ENCODE measurements around the gene HDAC7.

The HDAC7 gene

DNA sequence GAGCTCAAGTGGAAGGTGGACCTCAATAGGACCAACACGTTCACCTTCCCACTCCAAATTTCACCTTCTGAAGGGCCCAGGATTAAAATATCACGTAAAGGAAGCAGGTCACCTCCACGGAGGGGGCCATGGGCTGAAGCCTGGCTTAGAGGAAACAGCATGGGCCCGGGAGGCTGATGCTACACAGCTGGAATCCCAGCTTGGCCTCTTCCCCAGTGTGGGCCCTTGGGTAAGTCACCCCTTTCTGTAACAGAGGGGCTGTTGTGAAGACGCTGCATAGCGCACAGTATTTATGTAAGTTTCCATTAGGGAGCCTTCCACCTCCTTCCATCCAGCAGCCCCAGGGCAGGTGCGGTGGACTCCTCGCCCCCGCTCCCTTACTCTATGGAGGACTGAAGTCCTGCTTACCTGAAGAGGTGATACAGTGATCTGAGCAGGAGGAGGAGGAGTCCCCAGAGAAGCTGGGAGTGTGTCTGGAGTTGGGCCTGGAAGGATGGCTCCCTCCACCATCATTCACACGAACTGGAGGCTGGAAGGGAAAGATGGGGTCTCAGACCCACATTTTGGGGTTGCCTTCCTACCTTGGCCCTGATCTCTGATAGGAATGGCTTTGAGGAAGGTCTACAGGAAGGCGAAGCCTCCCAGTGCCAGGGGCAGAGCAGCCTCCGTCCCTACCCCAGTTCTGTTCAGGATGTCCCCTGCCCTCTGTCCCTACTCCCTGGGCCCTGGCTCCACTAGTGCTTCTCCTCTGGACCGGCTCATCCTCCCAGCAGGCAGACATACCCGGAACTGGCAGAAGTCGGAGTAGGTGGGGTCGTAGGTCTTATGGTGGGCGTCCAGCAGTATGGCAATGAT lies 37.2 kb upstream of the HDAC7 start:
- no peak for DNase-seq (ENCODE audit: extremely low spot score)
- POLR2A ChIA-PET: no interaction called here
- TF ChIP-seq, protein P1, sequence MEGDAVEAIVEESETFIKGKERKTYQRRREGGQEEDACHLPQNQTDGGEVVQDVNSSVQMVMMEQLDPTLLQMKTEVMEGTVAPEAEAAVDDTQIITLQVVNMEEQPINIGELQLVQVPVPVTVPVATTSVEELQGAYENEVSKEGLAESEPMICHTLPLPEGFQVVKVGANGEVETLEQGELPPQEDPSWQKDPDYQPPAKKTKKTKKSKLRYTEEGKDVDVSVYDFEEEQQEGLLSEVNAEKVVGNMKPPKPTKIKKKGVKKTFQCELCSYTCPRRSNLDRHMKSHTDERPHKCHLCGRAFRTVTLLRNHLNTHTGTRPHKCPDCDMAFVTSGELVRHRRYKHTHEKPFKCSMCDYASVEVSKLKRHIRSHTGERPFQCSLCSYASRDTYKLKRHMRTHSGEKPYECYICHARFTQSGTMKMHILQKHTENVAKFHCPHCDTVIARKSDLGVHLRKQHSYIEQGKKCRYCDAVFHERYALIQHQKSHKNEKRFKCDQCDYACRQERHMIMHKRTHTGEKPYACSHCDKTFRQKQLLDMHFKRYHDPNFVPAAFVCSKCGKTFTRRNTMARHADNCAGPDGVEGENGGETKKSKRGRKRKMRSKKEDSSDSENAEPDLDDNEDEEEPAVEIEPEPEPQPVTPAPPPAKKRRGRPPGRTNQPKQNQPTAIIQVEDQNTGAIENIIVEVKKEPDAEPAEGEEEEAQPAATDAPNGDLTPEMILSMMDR (IDR thresholded peaks at IDR 0.05; ENCODE audit: control extremely low read depth, extremely low read depth, low read depth, missing control alignments): no peak
- CTCF ChIA-PET: interaction anchor here (1.1 to 2.4 kb wide), 5 partner anchors 10 to 93 kb away, joined by 3 to 6 read pairs (median 3); no protein-coding TSS in a partner anchor

DNA sequence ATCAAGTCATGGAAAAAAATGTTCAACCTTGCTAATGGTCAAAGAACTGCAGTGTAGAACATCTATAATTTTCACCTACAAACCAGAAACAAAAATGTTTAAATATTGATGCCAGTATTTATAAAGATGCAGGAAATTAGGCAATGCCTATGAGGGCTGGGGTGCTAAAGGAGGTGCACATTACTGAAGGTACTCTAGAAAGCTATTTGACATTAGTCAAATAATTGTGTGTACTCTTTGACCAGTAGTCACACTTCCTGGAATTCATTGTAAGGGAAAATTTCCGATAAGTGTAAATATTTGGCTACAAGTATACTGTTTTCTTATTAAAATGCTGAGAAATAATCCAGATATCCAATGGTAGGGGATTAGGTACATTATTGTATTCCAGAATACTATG lies 36.4 kb upstream of the HDAC7 start:
- TF ChIP-seq, protein P1 (IDR thresholded peaks at IDR 0.05; ENCODE audit: control extremely low read depth, extremely low read depth, low read depth, missing control alignments): no peak
- DNase-seq (ENCODE audit: extremely low spot score): no peak
- CTCF ChIA-PET: interaction anchor here (0.9 to 2.4 kb wide), 7 partner anchors 11 to 94 kb away, joined by 3 to 6 read pairs (median 3); no protein-coding TSS in a partner anchor
- POLR2A ChIA-PET: no interaction called here

DNA sequence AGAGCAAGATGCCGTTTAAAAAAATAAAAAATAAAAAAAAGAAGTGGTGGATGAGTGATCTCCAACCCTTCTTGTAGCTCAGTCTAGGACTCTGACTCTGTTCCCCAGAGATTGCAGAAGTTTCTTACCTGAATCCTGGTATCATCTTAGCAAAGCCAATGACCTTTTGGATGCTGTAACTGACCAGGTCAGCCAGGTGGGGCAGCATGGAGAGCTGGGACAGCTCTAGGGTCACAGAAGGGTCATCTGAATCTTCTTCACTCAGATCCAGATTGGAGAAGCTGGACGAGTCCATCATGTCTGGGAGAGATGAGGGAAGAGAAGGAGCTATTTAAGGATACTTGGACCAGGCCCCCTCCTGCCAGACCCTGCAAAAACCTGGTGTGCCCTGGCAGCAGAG lies 35.8 kb upstream of the HDAC7 start:
- TF ChIP-seq, protein P1 (IDR thresholded peaks at IDR 0.05; ENCODE audit: control extremely low read depth, extremely low read depth, low read depth, missing control alignments): no peak
- DNase-seq (ENCODE audit: extremely low spot score): no peak
- CTCF ChIA-PET: interaction anchor here (0.7 to 2.4 kb wide), 10 partner anchors 12 to 113 kb away, joined by 3 to 6 read pairs (median 3); partner anchors contain the start of gene TMEM106C
- POLR2A ChIA-PET: interaction anchor here (0.9 kb wide), 1 partner anchor 13 kb away, joined by 3 read pairs; no protein-coding TSS in a partner anchor

DNA sequence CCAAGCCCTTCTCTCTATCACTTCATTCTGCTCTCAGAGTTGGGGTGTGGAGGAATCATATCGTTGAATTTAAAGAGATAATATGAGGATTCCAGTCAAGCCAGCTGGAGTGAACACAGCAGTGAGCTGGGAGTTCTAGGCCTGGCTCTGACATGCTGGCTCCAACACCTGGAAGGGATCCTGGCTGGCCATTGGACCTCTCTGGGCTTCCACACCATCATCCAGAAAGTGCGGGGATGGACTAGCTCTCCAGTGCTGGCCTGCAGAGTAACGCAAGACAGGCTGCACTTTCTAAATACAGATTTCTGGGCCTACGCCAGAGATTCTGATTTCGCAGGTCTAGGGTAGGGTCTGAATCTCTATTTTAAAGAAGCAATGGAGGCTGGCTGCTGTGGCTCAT lies 34.8 kb upstream of the HDAC7 start:
- TF ChIP-seq, protein P1 (IDR thresholded peaks at IDR 0.05; ENCODE audit: control extremely low read depth, extremely low read depth, low read depth, missing control alignments): no peak
- CTCF ChIA-PET: interaction anchor here (1.0 to 10.5 kb wide), 4 partner anchors 19 to 112 kb away, joined by 3 to 136 read pairs (median 5); no protein-coding TSS in a partner anchor
- POLR2A ChIA-PET: interaction anchor here (0.9 kb wide), 1 partner anchor 14 kb away, joined by 3 read pairs; no protein-coding TSS in a partner anchor
- no peak for DNase-seq (ENCODE audit: extremely low spot score)

DNA sequence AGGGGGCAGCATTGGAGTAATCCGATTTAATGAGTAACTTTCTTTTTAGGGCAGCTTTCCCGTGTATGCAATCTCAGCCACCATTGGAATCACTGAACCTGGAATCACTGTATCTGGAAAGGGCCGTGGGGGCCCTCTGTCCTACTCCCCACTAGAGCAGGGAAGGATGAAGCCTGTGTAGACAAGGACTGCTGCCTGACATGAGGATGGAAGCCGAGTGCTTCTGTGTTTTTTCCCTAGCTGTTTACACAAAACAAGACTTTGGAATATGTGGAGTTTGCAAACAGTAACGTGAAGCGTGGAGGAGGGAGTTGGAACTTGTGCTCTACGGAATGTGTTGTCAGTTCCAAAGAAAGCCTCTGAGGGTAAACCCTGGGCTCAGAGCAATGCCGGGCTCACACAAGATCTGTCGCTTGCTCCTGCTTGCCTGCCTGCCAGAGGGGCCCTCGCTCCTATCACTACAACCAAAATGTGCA lies 32.4 kb upstream of the HDAC7 start:
- DNase-seq (ENCODE audit: extremely low spot score): no peak
- TF ChIP-seq, protein P1 (IDR thresholded peaks at IDR 0.05; ENCODE audit: control extremely low read depth, extremely low read depth, low read depth, missing control alignments): no peak
- ChIA-PET POLR2A (no interaction called here), CTCF (interaction anchor here (1.1 to 10.5 kb wide), 5 partner anchors 9 to 110 kb away, joined by 3 to 136 read pairs (median 3); no protein-coding TSS in a partner anchor)

DNA sequence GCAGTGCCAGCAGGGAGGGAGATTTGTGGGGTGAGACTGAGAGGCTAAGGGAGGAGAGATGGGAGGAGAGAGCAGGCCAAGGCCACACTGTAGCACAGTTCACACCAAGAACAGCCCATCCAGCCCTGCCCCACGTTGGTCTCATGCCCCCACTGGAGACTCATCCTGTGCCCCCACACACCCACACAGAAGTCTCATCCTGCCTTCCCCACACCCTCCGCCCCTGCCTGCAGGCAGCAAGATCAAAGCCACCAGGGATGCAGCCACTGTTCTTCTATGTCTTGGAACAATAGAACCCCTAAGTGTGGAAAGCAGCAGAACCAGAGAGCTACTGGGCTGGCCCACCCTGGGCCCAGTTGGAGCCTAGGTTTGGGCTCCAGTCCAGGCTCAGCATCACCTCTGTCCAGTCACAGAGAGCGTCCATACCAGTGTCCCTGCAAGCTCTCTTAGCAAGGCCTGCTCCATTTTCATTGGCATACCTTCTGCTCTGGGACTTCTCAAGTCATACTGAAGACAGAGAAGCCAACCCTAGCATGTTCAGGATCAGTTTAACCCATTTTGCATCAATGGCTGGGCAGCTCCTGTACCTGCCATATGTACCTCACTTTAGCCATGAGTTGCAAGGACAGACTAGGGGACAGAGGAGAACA lies 31.7 kb upstream of the HDAC7 start:
- no peak for DNase-seq (ENCODE audit: extremely low spot score)
- CTCF ChIA-PET: interaction anchor here (0.7 to 10.5 kb wide), 5 partner anchors 16 to 109 kb away, joined by 3 to 136 read pairs (median 3); no protein-coding TSS in a partner anchor
- POLR2A ChIA-PET: interaction anchor here (0.7 kb wide), 1 partner anchor 335 kb away, joined by 3 read pairs; no protein-coding TSS in a partner anchor
- TF ChIP-seq, protein P1 (IDR thresholded peaks at IDR 0.05; ENCODE audit: control extremely low read depth, extremely low read depth, low read depth, missing control alignments): no peak

Measured in GM10248 (cell line).